Non-pigmented ciliary epithelial cell (primary cell): ENCODE results near the gene CCDC78.

ENCODE experiments used
- DNase-seq: peaks from one replicate; pipeline ENCODE4 v3.0.0-alpha.2; 2010; ENCODE audit warnings: low read depth

Gene CCDC78

GRCh38 chr16:723695-724094 is 2.5 kb downstream of the CCDC78 start:
- no peak for DNase-seq

GRCh38 chr16:722835-723633 is 3.2 kb downstream of the CCDC78 start:
- no peak for DNase-seq

GRCh38 chr16:721765-722540 is 4.3 kb downstream of the CCDC78 start:
- no peak for DNase-seq

GRCh38 chr16:720990-721764 is 5.1 kb downstream of the CCDC78 start, which contains the start of gene ANTKMT:
Gene ANTKMT (plus strand): TSS chr16:721146. CDS start chr16:721275, 129 bp downstream.
- no peak for DNase-seq

GRCh38 chr16:720447-720989 is 5.7 kb downstream of the CCDC78 start:
- no peak for DNase-seq

GRCh38 chr16:719815-720446 is 6.3 kb downstream of the CCDC78 start:
- no peak for DNase-seq

- no peak for DNase-seq
Observed at GRCh38 chr16:718922-719321, 7.3 kb downstream of the CCDC78 start.

GRCh38 chr16:718389-718788 is 7.9 kb downstream of the CCDC78 start:
- no peak for DNase-seq

GRCh38 chr16:717450-718245 is 8.6 kb downstream of the CCDC78 start:
- no peak for DNase-seq

- no peak for DNase-seq
Observed at GRCh38 chr16:716768-717325, 9.4 kb downstream of the CCDC78 start.

- no peak for DNase-seq
Observed at GRCh38 chr16:716200-716568, 10.1 kb downstream of the CCDC78 start.

- DNase-seq = no peak
Observed at GRCh38 chr16:715477-716199, 10.6 kb downstream of the CCDC78 start.

- no peak for DNase-seq
Observed at GRCh38 chr16:714558-715476, 11.4 kb downstream of the CCDC78 start, which contains the start of gene METRN. Gene METRN (plus strand): TSS chr16:715118. CDS start chr16:715290, 172 bp downstream.

- no peak for DNase-seq
Observed at GRCh38 chr16:714079-714478, 12.2 kb downstream of the CCDC78 start.

- peak; percentile 88 for DNase-seq
Observed at GRCh38 chr16:712740-713250, 13.4 kb downstream of the CCDC78 start.

- DNase-seq = no peak
Observed at GRCh38 chr16:711548-712320, 14.5 kb downstream of the CCDC78 start.

- no peak for DNase-seq
Observed at GRCh38 chr16:711084-711483, 15.2 kb downstream of the CCDC78 start.
